ENCODE results near the gene OTOG. TPM values are rescaled to one million over a fixed set of nuclear protein-coding genes. Genes with fewer than 3 reads are reported as not detected.
"Not testable (repeated sequence)": the region's sequence is repeated elsewhere in the genome, so short reads cannot be mapped to it uniquely, and the experiment has no call there.

Gene OTOG
- total RNA-seq, 1 experiment from 2014 or later: 0.35 TPM

DNA sequence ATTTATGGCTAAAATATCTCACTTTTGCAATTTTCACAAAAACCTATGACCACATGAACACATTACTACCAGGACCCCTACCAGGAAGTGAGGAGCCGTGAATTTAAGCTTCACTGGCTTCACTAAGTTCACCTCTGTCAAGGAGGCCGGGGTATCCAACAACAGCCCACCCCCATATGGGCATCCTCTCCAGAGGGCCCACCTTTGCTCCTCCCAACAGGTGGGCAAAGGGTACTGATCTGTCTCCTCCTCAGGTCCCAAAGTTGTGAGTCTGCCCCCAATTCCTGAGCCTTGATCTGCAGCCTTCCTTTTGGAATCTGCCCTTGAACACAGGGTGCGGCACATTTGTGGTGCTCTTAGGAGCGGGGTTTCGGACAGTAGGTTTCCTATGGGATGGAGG, 66.9 kb downstream of the OTOG start:
- H3K79me1 ChIP-seq (ENCODE audit: insufficient read depth, low read depth, low read length, poor library complexity, severe bottlenecking): no peaks in the 10 kb centered on the region
- H3K4ac ChIP-seq (ENCODE audit: low read depth, low read length): no peak overlapping the region
- H4K20me1 ChIP-seq (ENCODE audit: control insufficient read depth, insufficient read depth, insufficient read length): no peaks in the 10 kb centered on the region
- no peaks in the 10 kb centered on the region; the same call in 1 of the 2 replicates for H3K4me1 ChIP-seq (ENCODE audit: insufficient read depth, low read length)
- H3K18ac ChIP-seq (ENCODE audit: insufficient read length, low read depth, low read length): no peak overlapping the region
- no peak overlapping the region for H2AFZ ChIP-seq (ENCODE audit: low read length)
- no peak overlapping the region for H2BK20ac ChIP-seq (ENCODE audit: low read depth, low read length, poor library complexity, severe bottlenecking)
- H2BK120ac ChIP-seq (ENCODE audit: low read depth, low read length, poor library complexity, severe bottlenecking): no peak overlapping the region
- no peaks in the 10 kb centered on the region for H3K36me3 Mint-ChIP-seq (ENCODE audit: insufficient read depth in 1 of 3, low read depth in 3 of 3)
- peaks cover 16% of the 10 kb centered on the region for H3K27me3 Mint-ChIP-seq (ENCODE audit: low read depth)
- peaks cover 0 to 4% of the 10 kb centered on the region in 2 experiments; a peak in 1 of 4 replicates for H3K4me1 Mint-ChIP-seq
- no peak overlapping the region for H2BK15ac ChIP-seq (ENCODE audit: low read depth, low read length)
- no peak overlapping the region for H3K56ac ChIP-seq (ENCODE audit: insufficient read length, low read depth, low read length)
- no peaks in the 10 kb centered on the region for H3K27me3 ChIP-seq (ENCODE audit: insufficient read depth, low read length)
- no peaks in the 10 kb centered on the region for H3K79me2 ChIP-seq (ENCODE audit: insufficient read depth, low read length)
- no peak overlapping the region for H4K8ac ChIP-seq (replicated peaks; ENCODE audit: insufficient read length, low read depth, low read length)
- no peak overlapping the region for H2BK12ac ChIP-seq (ENCODE audit: insufficient read length, low read depth, low read length)
- H3K4me3 Mint-ChIP-seq: no peak overlapping the region
- H2BK5ac ChIP-seq (ENCODE audit: insufficient read length, low read length): no peak overlapping the region
- H3K9me3 ChIP-seq (ENCODE audit: control insufficient read depth, low read depth, low read length): no peaks in the 10 kb centered on the region
- H3K14ac ChIP-seq (ENCODE audit: insufficient read depth, low read length): no peak overlapping the region
- DNase-seq: no peak
- no peak overlapping the region for H3T11ph ChIP-seq (ENCODE audit: low read length)
- WGBS (ENCODE audit: extremely low coverage, insufficient read length, low lambda C conversion rate): no CpG with 5 or more reads among the region's 5 CpGs
- no peak overlapping the region for H4K91ac ChIP-seq (ENCODE audit: insufficient read length, low read depth, low read length)
- no peak overlapping the region for H3K4me2 ChIP-seq (ENCODE audit: insufficient read depth, insufficient read length, low read length)
- H3K23ac ChIP-seq (ENCODE audit: insufficient read length, low read depth, low read length): no peak overlapping the region
- no peak overlapping the region for H3K27ac ChIP-seq (ENCODE audit: insufficient read length, low read depth, low read length)
- no peak overlapping the region for H2AK5ac ChIP-seq (ENCODE audit: insufficient read length, low read length)
- H3K9me3 Mint-ChIP-seq: 0 out of 5 replicates have a peak, but pooled peaks cover 0 to under 1% of the 10 kb centered on the region in 2 experiments
- no peaks in the 10 kb centered on the region for H3K23me2 ChIP-seq (ENCODE audit: insufficient read length, low read depth, low read length, poor library complexity, severe bottlenecking)
- H3K9ac ChIP-seq (ENCODE audit: extremely low read depth, insufficient read length, low read length): no peak overlapping the region
- H4K5ac ChIP-seq (ENCODE audit: insufficient read length, low read depth, low read length): no peak overlapping the region
- TF ChIP-seq, protein P1, sequence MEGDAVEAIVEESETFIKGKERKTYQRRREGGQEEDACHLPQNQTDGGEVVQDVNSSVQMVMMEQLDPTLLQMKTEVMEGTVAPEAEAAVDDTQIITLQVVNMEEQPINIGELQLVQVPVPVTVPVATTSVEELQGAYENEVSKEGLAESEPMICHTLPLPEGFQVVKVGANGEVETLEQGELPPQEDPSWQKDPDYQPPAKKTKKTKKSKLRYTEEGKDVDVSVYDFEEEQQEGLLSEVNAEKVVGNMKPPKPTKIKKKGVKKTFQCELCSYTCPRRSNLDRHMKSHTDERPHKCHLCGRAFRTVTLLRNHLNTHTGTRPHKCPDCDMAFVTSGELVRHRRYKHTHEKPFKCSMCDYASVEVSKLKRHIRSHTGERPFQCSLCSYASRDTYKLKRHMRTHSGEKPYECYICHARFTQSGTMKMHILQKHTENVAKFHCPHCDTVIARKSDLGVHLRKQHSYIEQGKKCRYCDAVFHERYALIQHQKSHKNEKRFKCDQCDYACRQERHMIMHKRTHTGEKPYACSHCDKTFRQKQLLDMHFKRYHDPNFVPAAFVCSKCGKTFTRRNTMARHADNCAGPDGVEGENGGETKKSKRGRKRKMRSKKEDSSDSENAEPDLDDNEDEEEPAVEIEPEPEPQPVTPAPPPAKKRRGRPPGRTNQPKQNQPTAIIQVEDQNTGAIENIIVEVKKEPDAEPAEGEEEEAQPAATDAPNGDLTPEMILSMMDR (conservative IDR thresholded peaks at IDR 0.05): no peak
- no peak overlapping the region for H3K27ac Mint-ChIP-seq

DNA sequence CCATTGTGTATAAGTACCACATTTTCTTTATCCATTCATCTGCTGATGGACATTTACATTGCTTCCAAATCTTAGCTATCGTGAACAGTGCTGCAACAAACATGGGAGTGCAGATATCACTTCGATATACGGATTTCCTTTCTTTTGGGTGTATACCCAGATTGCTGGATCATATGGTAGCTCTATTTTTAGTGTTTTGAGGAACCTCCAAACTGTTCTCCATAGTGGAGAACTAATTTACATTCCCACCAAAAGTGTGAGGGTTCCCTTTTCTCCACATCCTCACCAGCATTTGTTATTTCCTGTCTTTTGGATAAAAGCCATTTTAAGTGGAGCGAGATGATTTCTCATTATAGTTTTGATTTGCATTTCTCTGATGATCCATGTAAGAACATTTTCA, 75.7 kb downstream of the OTOG start:
- DNase-seq; H4K91ac ChIP-seq (ENCODE audit: insufficient read length, low read depth, low read length); H2BK12ac ChIP-seq (ENCODE audit: insufficient read length, low read depth, low read length); H2BK120ac ChIP-seq (ENCODE audit: low read depth, low read length, poor library complexity, severe bottlenecking); H3K4ac ChIP-seq (ENCODE audit: low read depth, low read length); H4K8ac ChIP-seq (replicated peaks; ENCODE audit: insufficient read length, low read depth, low read length); H3T11ph ChIP-seq (ENCODE audit: low read length); H3K9ac ChIP-seq (ENCODE audit: extremely low read depth, insufficient read length, low read length); H3K56ac ChIP-seq (ENCODE audit: insufficient read length, low read depth, low read length); H3K4me1 ChIP-seq (ENCODE audit: insufficient read depth, low read length); H2AFZ ChIP-seq (ENCODE audit: low read length); H2BK5ac ChIP-seq (ENCODE audit: insufficient read length, low read length); H3K23me2 ChIP-seq (ENCODE audit: insufficient read length, low read depth, low read length, poor library complexity, severe bottlenecking); H3K27me3 ChIP-seq (ENCODE audit: insufficient read depth, low read length); H3K27ac Mint-ChIP-seq; H3K4me2 ChIP-seq (ENCODE audit: insufficient read depth, insufficient read length, low read length); H2AK5ac ChIP-seq (ENCODE audit: insufficient read length, low read length); H3K4me3 Mint-ChIP-seq; H2BK20ac ChIP-seq (ENCODE audit: low read depth, low read length, poor library complexity, severe bottlenecking); H3K4me1 Mint-ChIP-seq; H3K79me1 ChIP-seq (ENCODE audit: insufficient read depth, low read depth, low read length, poor library complexity, severe bottlenecking); H2BK15ac ChIP-seq (ENCODE audit: low read depth, low read length); H3K23ac ChIP-seq (ENCODE audit: insufficient read length, low read depth, low read length); H3K14ac ChIP-seq (ENCODE audit: insufficient read depth, low read length); H4K5ac ChIP-seq (ENCODE audit: insufficient read length, low read depth, low read length); H3K18ac ChIP-seq (ENCODE audit: insufficient read length, low read depth, low read length); H3K36me3 Mint-ChIP-seq (ENCODE audit: insufficient read depth in 1 of 3, low read depth in 3 of 3); H3K27ac ChIP-seq (ENCODE audit: insufficient read length, low read depth, low read length); H3K9me3 ChIP-seq (ENCODE audit: control insufficient read depth, low read depth, low read length); H4K20me1 ChIP-seq (ENCODE audit: control insufficient read depth, insufficient read depth, insufficient read length); H3K79me2 ChIP-seq (ENCODE audit: insufficient read depth, low read length): not testable (repeated sequence)
- no CpG with 5 or more reads among the region's 4 CpGs for WGBS (ENCODE audit: extremely low coverage, insufficient read length, low lambda C conversion rate)
- peaks cover 56% of the 10 kb centered on the region for H3K27me3 Mint-ChIP-seq (ENCODE audit: low read depth)
- H3K9me3 Mint-ChIP-seq: peaks cover 15 to 16% of the 10 kb centered on the region in 2 experiments
